GM12878 (cell line): ENCODE data around the gene EOLA1. TPM values are rescaled to one million over a fixed set of nuclear protein-coding genes. Genes with fewer than 3 reads are reported as not detected.
A peak's percentile ranks its signal among the peaks of the same experiment; 100 is the strongest.
"Not testable (repeated sequence)": the region's sequence is repeated elsewhere in the genome, so short reads cannot be mapped to it uniquely, and the experiment has no call there.

Source experiments
- ATAC-seq: fragments of 200-7000 bp; cut with Tn5 transposase; 3 replicates; pipeline ENCODE4 v1.9.1; 2020; ENCODE audit warnings: mild to moderate bottlenecking, moderate library complexity
- BruUV-seq: library from RNA; stranded (reverse); fragments of 400-500 nt; replicated peaks from 2 replicates; lab custom pipeline; 2021; lab: Mats Ljungman, UMichigan
- CTCF ChIA-PET: fragments of 300-600 bp; sonication (Branson Sonifier 250); formaldehyde crosslinking; extraction: SDS; loops from one replicate; lab custom pipeline; 2021; ENCODE audit warnings: inconsistent platforms; lab: Yijun Ruan, JAX
- POLR2A ChIA-PET: fragments of 350-600 bp; formaldehyde crosslinking; extraction: SDS; loops from one replicate; lab custom pipeline; 2021; ENCODE audit warnings: inconsistent platforms; lab: Charles Lee
- RAD21 ChIA-PET: fragments of 300-600 bp; sonication (Branson Sonifier 250); formaldehyde crosslinking; loops from one replicate; lab custom pipeline; 2023; ENCODE audit warnings: antibody characterized with exemption; ENCODE audit not compliant: unreplicated experiment; lab: Charles Lee
- SMC1A ChIA-PET: fragments of 300-600 bp; sonication (Branson Sonifier 250); formaldehyde crosslinking; loops from one replicate; lab custom pipeline; 2023; ENCODE audit not compliant: unreplicated experiment, uncharacterized antibody; lab: Charles Lee
- DNase-seq: peaks from one replicate; pipeline ENCODE4 v3.0.0-alpha.2; 2011; ENCODE audit warnings: low read depth, low spot score
- FAIRE-seq: peaks from 3 replicates; lab custom pipeline; 2011; peaks lifted over from hg19 to GRCh38; lab: Jason Lieb, UNC
- H2AFZ ChIP-seq: 2 replicates; pipeline ENCODE4 v1.6.0; 2011; ENCODE audit warnings: low read depth, low read length, control low read depth; ENCODE audit not compliant: control insufficient read depth
- H3K27ac ChIP-seq: 2 replicates; pipeline ENCODE4 v1.5.1; 2011; ENCODE audit warnings: control low read depth; ENCODE audit not compliant: control insufficient read depth, insufficient read depth
- H3K27me3 ChIP-seq, 2 experiments: replicated peaks in 1 of 2; 2 replicates each; pipeline versions ENCODE4 v1.6.0 to v1.6.1; 2011; ENCODE audit warnings: low read length in 1 of 2; ENCODE audit not compliant: control insufficient read depth in 2 of 2, insufficient read depth in 2 of 2
- H3K36me3 ChIP-seq, 2 experiments: 2 replicates each; pipeline ENCODE4 v1.5.1; 2011; ENCODE audit warnings: low read length in 1 of 2; ENCODE audit not compliant: control insufficient read depth in 2 of 2, insufficient read depth in 2 of 2
- H3K4me1 ChIP-seq: 2 replicates; pipeline ENCODE4 v1.6.1; 2011; ENCODE audit warnings: mild to moderate bottlenecking, low read length, moderate library complexity, mixed read lengths; ENCODE audit not compliant: control insufficient read depth, insufficient read depth
- H3K4me2 ChIP-seq: 2 replicates; pipeline ENCODE4 v1.6.0; 2011; ENCODE audit warnings: control low read depth; ENCODE audit not compliant: control insufficient read depth, insufficient read depth
- H3K4me3 ChIP-seq: fragments of 200-600 bp; sonication (generic); 2 replicates; pipeline ENCODE4 v1.5.1; 2016
- H3K79me2 ChIP-seq: 2 replicates; pipeline ENCODE4 v1.6.0; 2011; ENCODE audit warnings: low read length; ENCODE audit not compliant: control insufficient read depth, insufficient read depth
- H3K9ac ChIP-seq: 2 replicates; pipeline ENCODE4 v1.8.0; 2011; ENCODE audit warnings: low read length, control low read depth, mixed read lengths; ENCODE audit not compliant: control insufficient read depth, insufficient read depth
- H3K9me3 ChIP-seq: replicated peaks from 3 replicates; pipeline ENCODE4 v1.5.1; 2011; ENCODE audit warnings: mild to moderate bottlenecking, low read length; ENCODE audit not compliant: control insufficient read depth, insufficient read depth
- H4K20me1 ChIP-seq: 2 replicates; pipeline ENCODE4 v1.6.0; 2011; ENCODE audit not compliant: control insufficient read depth, insufficient read depth
- RUNX3 ChIP-seq: IDR thresholded peaks from 2 replicates; pipeline ENCODE4 v1.6.1; 2012; ENCODE audit warnings: low read length, inconsistent platforms
- WGBS: methylation state at CpG from one replicate; pipeline ENCODE4 v1.1.6; 2016; ENCODE audit warnings: low lambda C conversion rate; ENCODE audit not compliant: insufficient replicate concordance, insufficient coverage; ENCODE audit errors: missing lambda C conversion rate; 5-methylcytosine and 5-hydroxymethylcytosine counted together
- in situ Hi-C: fragments of 300-500 bp; cut with MboI; formaldehyde crosslinking; loops from 9 replicates; pipeline ENCODE4 v1.14.3; 2018; ENCODE audit warnings: mixed read lengths
- intact Hi-C: fragments of 100-400 bp; cut with micrococcal nuclease; formaldehyde crosslinking; loops from one replicate; pipeline ENCODE4 v1.14.2; 2022; ENCODE audit not compliant: unreplicated experiment
- polyA plus RNA-seq, 11 experiments: library from polyadenylated mRNA; depleted of rRNA in 4 of 11; unstranded in 6 of 11; stranded (reverse) in 5 of 11; fragments of >200 nt; fragmentation: Nextera tagmentation in 4 of 11; fragmentation: Illumina TruSeq in 1 of 11; extraction: Ambion mirVana in 4 of 11; extraction: Trizol in 1 of 11; gene quantifications; 1 replicate in 1 of 11; 2 replicates in 10 of 11; pipeline versions ENCODE4 v1.2.1 to v1.2.3, GENCODE V29; 2011 to 2016; ENCODE audit warnings: inconsistent platforms in 2 of 11, missing spikeins in 2 of 11, low read depth in 1 of 11
- total RNA-seq, 4 experiments: library from RNA; depleted of rRNA in 3 of 4; stranded (reverse); fragments of >200 nt in 3 of 4; fragmentation: Illumina TruSeq in 1 of 4; extraction: Trizol in 1 of 4; gene quantifications; 2 replicates each; pipeline versions ENCODE4 v1.2.1 to v1.2.3, GENCODE V29; 2013 to 2021

EOLA1 gene
- total and polyA plus RNA-seq, 10 of the 15 experiments (the other 5 are each of a cell fraction or from before 2014, with no cell fraction given), result 9.2 to 42.3 (median 24.3) TPM

- POLR2A ChIA-PET, result interaction anchor here (1.0 to 1.7 kb wide), 2 partner anchors 25 to 414 kb away, joined by 3 read pairs; no protein-coding TSS in a partner anchor
- BruUV-seq, H3K27me3 ChIP-seq, H3K36me3 ChIP-seq, H3K9me3 ChIP-seq, FAIRE-seq, H2AFZ ChIP-seq, H3K4me3 ChIP-seq, intact Hi-C loops, H3K79me2 ChIP-seq, H4K20me1 ChIP-seq, DNase-seq, H3K9ac ChIP-seq: not testable (repeated sequence)
- Histone ChIP-seq H3K4me2 (peak overlapping the region; percentile 60), H3K4me1 (peaks cover 12% of the 10 kb centered on the region), H3K27ac (peak overlapping the region; percentile 44; the same call in 1 of the 2 replicates)
- SMC1A ChIA-PET, result interaction anchor here (0.7 to 2.4 kb wide), 2 partner anchors 14 to 24 kb away, joined by 3 to 10 read pairs; partner anchors contain the start of gene EOLA1
- 0 out of 2 replicates have a peak, but pooled peaks have one; percentile 15 for TF ChIP-seq RUNX3
- in situ Hi-C loops, result loop anchor here (10.0 kb wide), 1 partner anchor 109 kb away; the partner anchor contains the start of gene TMEM185A
- 13% methylated on average over 5 of the region's 5 CpGs for whole genome bisulfite sequencing
- RAD21 ChIA-PET, result interaction anchor here (1.7 to 2.3 kb wide), 2 partner anchors 13 to 14 kb away, joined by 6 to 11 read pairs; no protein-coding TSS in a partner anchor
- ATAC-seq, result peak; percentile 72
- CTCF ChIA-PET, result interaction anchor here (2.3 to 11.7 kb wide), 2 partner anchors 13 to 14 kb away, joined by 16 to 88 read pairs; partner anchors contain the start of gene EOLA1
Measured at GRCh38 chrX:149525903-149526302, 14.9 kb upstream of the EOLA1 start.

- 62% methylated on average over 9 of the region's 13 CpGs for WGBS
- Histone ChIP-seq H3K4me2 (peak overlapping the region; percentile 60; the same call in 1 of the 2 replicates), H3K27ac (peak overlapping the region; percentile 44; the same call in 1 of the 2 replicates), H3K4me1 (peaks cover 12% of the 10 kb centered on the region)
- BruUV-seq, H3K27me3 ChIP-seq, FAIRE-seq, H3K79me2 ChIP-seq, H2AFZ ChIP-seq, DNase-seq, H3K9ac ChIP-seq, H3K4me3 ChIP-seq, H3K9me3 ChIP-seq, ATAC-seq, intact Hi-C loops, H3K36me3 ChIP-seq, H4K20me1 ChIP-seq: not testable (repeated sequence)
- ChIA-PET POLR2A (interaction anchor here (1.0 to 1.7 kb wide), 2 partner anchors 26 to 413 kb away, joined by 3 read pairs; no protein-coding TSS in a partner anchor), CTCF (interaction anchor here (2.3 to 11.7 kb wide), 2 partner anchors 13 kb away, joined by 16 to 88 read pairs; partner anchors contain the start of gene EOLA1), RAD21 (interaction anchor here (1.7 to 2.3 kb wide), 2 partner anchors 13 to 14 kb away, joined by 6 to 11 read pairs; no protein-coding TSS in a partner anchor), SMC1A (interaction anchor here (0.6 to 2.4 kb wide), 3 partner anchors 13 to 25 kb away, joined by 3 to 10 read pairs (median 3); partner anchors contain the start of gene EOLA1)
- in situ Hi-C loops, result loop anchor here (10.0 kb wide), 1 partner anchor 108 kb away; the partner anchor contains the start of gene TMEM185A
Measured at GRCh38 chrX:149526318-149527033, 14.3 kb upstream of the EOLA1 start.
